Measurements from ENCODE around the gene EPS15. TPM values are rescaled to one million over a fixed set of nuclear protein-coding genes. Genes with fewer than 3 reads are reported as not detected.
"Not testable (repeated sequence)": the region's sequence is repeated elsewhere in the genome, so short reads cannot be mapped to it uniquely, and the experiment has no call there.

Gene EPS15
- total and polyA plus RNA-seq, 8 donors = 13.3 to 139 (median 46.8) TPM

- Histone ChIP-seq H3K36me3 (peaks cover 0 to 34% (median 20%) of the 10 kb centered on the region in 4 donors), H3K9me3 (no peaks in the 10 kb centered on the region), H3K4me3 (no peak overlapping the region), H3K27me3 (no peaks in the 10 kb centered on the region), H3K4me1 (no peaks in the 10 kb centered on the region), H3K27ac (no peak overlapping the region)
- TF ChIP-seq CTCF (IDR thresholded peaks at IDR 0.05) (no peak), EP300 (IDR thresholded peaks at IDR 0.05) (no peak), POLR2AphosphoS5 (IDR thresholded peaks at IDR 0.05) (no peak), POLR2A (IDR thresholded peaks at IDR 0.05) (no peak)
- DNase-seq = no peak
- intact Hi-C loops (cut with DNase I; ENCODE audit: low total_unique reads) = no loop called here
- 76 to 89% (median 84%) methylated on average over 2 of the region's 2 CpGs for WGBS, 5 donors
Measured at GRCh38 chr1:51415963-51416362, 103.1 kb downstream of the EPS15 start.

- intact Hi-C loops (cut with DNase I; ENCODE audit: low total_unique reads) = no loop called here
- H3K27ac ChIP-seq = no peak overlapping the region
- no peak for TF ChIP-seq EP300 (IDR thresholded peaks at IDR 0.05)
- TF ChIP-seq POLR2AphosphoS5 (IDR thresholded peaks at IDR 0.05) = no peak
- no peak for DNase-seq
- H3K9me3 ChIP-seq = no peaks in the 10 kb centered on the region
- H3K27me3 ChIP-seq = no peaks in the 10 kb centered on the region
- peaks cover 0 to 23% (median 18%) of the 10 kb centered on the region in 4 donors for H3K36me3 ChIP-seq
- H3K4me3 ChIP-seq = no peak overlapping the region
- no peaks in the 10 kb centered on the region for H3K4me1 ChIP-seq
Measured at GRCh38 chr1:51414811-51415210, 104.3 kb downstream of the EPS15 start.

GRCh38 chr1:51411820-51412219 lies 107.2 kb downstream of the EPS15 start:
- intact Hi-C loops (cut with DNase I; ENCODE audit: low total_unique reads); H3K27ac ChIP-seq; H3K4me1 ChIP-seq; H3K9me3 ChIP-seq; DNase-seq; H3K27me3 ChIP-seq; H3K4me3 ChIP-seq: not testable (repeated sequence)
- 88 to 99% (median 91%) methylated on average over 5 of the region's 5 CpGs for WGBS, 5 donors
- peaks cover 20 to 35% (median 34%) of the 10 kb centered on the region in 4 donors for H3K36me3 ChIP-seq

- TF ChIP-seq CTCF (IDR thresholded peaks at IDR 0.05) = no peak
- TF ChIP-seq POLR2A (IDR thresholded peaks at IDR 0.05) = no peak
- TF ChIP-seq POLR2AphosphoS5 (IDR thresholded peaks at IDR 0.05) = no peak
- TF ChIP-seq EP300 (IDR thresholded peaks at IDR 0.05) = no peak
- 81 to 91% (median 87%) methylated on average over 5 of the region's 5 CpGs for WGBS, 5 donors
- intact Hi-C loops (cut with DNase I; ENCODE audit: low total_unique reads) = no loop called here
- no peaks in the 10 kb centered on the region for H3K4me1 ChIP-seq
- H3K36me3 ChIP-seq = peaks cover 27 to 45% (median 44%) of the 10 kb centered on the region in 4 donors
- no peaks in the 10 kb centered on the region for H3K27me3 ChIP-seq
- no peaks in the 10 kb centered on the region for H3K9me3 ChIP-seq
- H3K27ac ChIP-seq = no peak overlapping the region
- no peak overlapping the region for H3K4me3 ChIP-seq
- DNase-seq = no peak
Measured at GRCh38 chr1:51410568-51411460, 108.3 kb downstream of the EPS15 start.

GRCh38 chr1:51409755-51410541 lies 109.1 kb downstream of the EPS15 start:
- DNase-seq; H3K4me3 ChIP-seq; H3K4me1 ChIP-seq; H3K27ac ChIP-seq; intact Hi-C loops (cut with DNase I; ENCODE audit: low total_unique reads); H3K9me3 ChIP-seq; H3K27me3 ChIP-seq: not testable (repeated sequence)
- 95 to 97% (median 96%) methylated on average over 7 of the region's 7 CpGs for WGBS, 5 donors
- peaks cover 35 to 54% (median 53%) of the 10 kb centered on the region in 4 donors for H3K36me3 ChIP-seq

All from stomach (tissue), 9 donors.